NB4 (cell line): Measurements from ENCODE around the gene BSG.

Experiments
- CTCF ChIP-seq: IDR thresholded peaks from one replicate; pipeline ENCODE4 v1.5.1; 2012; ENCODE audit warnings: low read depth, low read length
- MAX ChIP-seq: IDR thresholded peaks from 2 replicates; pipeline ENCODE4 v1.6.1; 2011; ENCODE audit warnings: low read depth, low read length
- POLR2A ChIP-seq: IDR thresholded peaks from 2 replicates; pipeline ENCODE4 v1.6.1; 2011; ENCODE audit warnings: mild to moderate bottlenecking; ENCODE audit not compliant: insufficient read length; ENCODE audit errors: extremely low read depth

GRCh38 chr19:623175-623916, 51.0 kb downstream of the BSG start:
- TF ChIP-seq POLR2A (no peak), CTCF (no peak), MAX (no peak)
